ENCODE data around the gene SLC33A1.

DNA sequence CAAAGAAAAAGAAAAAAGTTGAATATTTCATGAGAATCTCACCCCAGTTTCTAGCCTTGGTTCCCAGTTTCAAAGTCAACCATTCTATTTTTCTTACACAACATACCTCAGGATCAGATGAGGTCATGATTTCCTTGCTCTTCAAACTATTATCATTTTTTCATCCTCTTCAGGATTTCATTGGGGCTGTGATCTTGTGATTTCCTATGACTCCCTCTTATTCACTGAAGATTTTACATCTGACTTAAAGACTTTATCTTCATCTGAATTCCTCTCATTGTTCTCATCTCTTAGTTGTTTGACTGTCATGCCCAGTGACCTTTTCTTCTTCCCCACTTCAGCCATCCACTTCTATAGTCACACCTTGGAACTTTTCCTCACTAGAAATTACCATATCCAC is 45.0 kb downstream of the SLC33A1 start:
- TF ChIP-seq, protein P1, sequence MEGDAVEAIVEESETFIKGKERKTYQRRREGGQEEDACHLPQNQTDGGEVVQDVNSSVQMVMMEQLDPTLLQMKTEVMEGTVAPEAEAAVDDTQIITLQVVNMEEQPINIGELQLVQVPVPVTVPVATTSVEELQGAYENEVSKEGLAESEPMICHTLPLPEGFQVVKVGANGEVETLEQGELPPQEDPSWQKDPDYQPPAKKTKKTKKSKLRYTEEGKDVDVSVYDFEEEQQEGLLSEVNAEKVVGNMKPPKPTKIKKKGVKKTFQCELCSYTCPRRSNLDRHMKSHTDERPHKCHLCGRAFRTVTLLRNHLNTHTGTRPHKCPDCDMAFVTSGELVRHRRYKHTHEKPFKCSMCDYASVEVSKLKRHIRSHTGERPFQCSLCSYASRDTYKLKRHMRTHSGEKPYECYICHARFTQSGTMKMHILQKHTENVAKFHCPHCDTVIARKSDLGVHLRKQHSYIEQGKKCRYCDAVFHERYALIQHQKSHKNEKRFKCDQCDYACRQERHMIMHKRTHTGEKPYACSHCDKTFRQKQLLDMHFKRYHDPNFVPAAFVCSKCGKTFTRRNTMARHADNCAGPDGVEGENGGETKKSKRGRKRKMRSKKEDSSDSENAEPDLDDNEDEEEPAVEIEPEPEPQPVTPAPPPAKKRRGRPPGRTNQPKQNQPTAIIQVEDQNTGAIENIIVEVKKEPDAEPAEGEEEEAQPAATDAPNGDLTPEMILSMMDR (IDR thresholded peaks at IDR 0.05): no peak
- TF ChIP-seq POLR2AphosphoS5 (IDR thresholded peaks at IDR 0.05) (no peak), POLR2A (IDR thresholded peaks at IDR 0.05) (no peak)
